GM12878 (cell line): Measurements from ENCODE around the gene ASTL. TPM values are rescaled to one million over a fixed set of nuclear protein-coding genes. Genes with fewer than 3 reads are reported as not detected.
A peak's percentile ranks its signal among the peaks of the same experiment; 100 is the strongest.

ENCODE experiments used
- ATAC-seq: fragments of 200-7000 bp; cut with Tn5 transposase; 3 replicates; pipeline ENCODE4 v1.9.1; 2020; ENCODE audit warnings: mild to moderate bottlenecking, moderate library complexity
- BruUV-seq: library from RNA; stranded (reverse); fragments of 400-500 nt; replicated peaks from 2 replicates; lab custom pipeline; 2021; lab: Mats Ljungman, UMichigan
- CTCF ChIA-PET: fragments of 300-600 bp; sonication (Branson Sonifier 250); formaldehyde crosslinking; extraction: SDS; loops from one replicate; lab custom pipeline; 2021; ENCODE audit warnings: inconsistent platforms; lab: Yijun Ruan, JAX
- POLR2A ChIA-PET: fragments of 350-600 bp; formaldehyde crosslinking; extraction: SDS; loops from one replicate; lab custom pipeline; 2021; ENCODE audit warnings: inconsistent platforms; lab: Charles Lee
- RAD21 ChIA-PET: fragments of 300-600 bp; sonication (Branson Sonifier 250); formaldehyde crosslinking; loops from one replicate; lab custom pipeline; 2023; ENCODE audit warnings: antibody characterized with exemption; ENCODE audit not compliant: unreplicated experiment; lab: Charles Lee
- SMC1A ChIA-PET: fragments of 300-600 bp; sonication (Branson Sonifier 250); formaldehyde crosslinking; loops from one replicate; lab custom pipeline; 2023; ENCODE audit not compliant: unreplicated experiment, uncharacterized antibody; lab: Charles Lee
- DNase-seq: peaks from one replicate; pipeline ENCODE4 v3.0.0-alpha.2; 2011; ENCODE audit warnings: low read depth, low spot score
- FAIRE-seq: peaks from 3 replicates; lab custom pipeline; 2011; peaks lifted over from hg19 to GRCh38; lab: Jason Lieb, UNC
- H2AFZ ChIP-seq: 2 replicates; pipeline ENCODE4 v1.6.0; 2011; ENCODE audit warnings: low read depth, low read length, control low read depth; ENCODE audit not compliant: control insufficient read depth
- H3K27ac ChIP-seq: 2 replicates; pipeline ENCODE4 v1.5.1; 2011; ENCODE audit warnings: control low read depth; ENCODE audit not compliant: control insufficient read depth, insufficient read depth
- H3K27me3 ChIP-seq, 2 experiments: replicated peaks in 1 of 2; 2 replicates each; pipeline versions ENCODE4 v1.6.0 to v1.6.1; 2011; ENCODE audit warnings: low read length in 1 of 2; ENCODE audit not compliant: control insufficient read depth in 2 of 2, insufficient read depth in 2 of 2
- H3K36me3 ChIP-seq, 2 experiments: 2 replicates each; pipeline ENCODE4 v1.5.1; 2011; ENCODE audit warnings: low read length in 1 of 2; ENCODE audit not compliant: control insufficient read depth in 2 of 2, insufficient read depth in 2 of 2
- H3K4me1 ChIP-seq: 2 replicates; pipeline ENCODE4 v1.6.1; 2011; ENCODE audit warnings: mild to moderate bottlenecking, low read length, moderate library complexity, mixed read lengths; ENCODE audit not compliant: control insufficient read depth, insufficient read depth
- H3K4me2 ChIP-seq: 2 replicates; pipeline ENCODE4 v1.6.0; 2011; ENCODE audit warnings: control low read depth; ENCODE audit not compliant: control insufficient read depth, insufficient read depth
- H3K4me3 ChIP-seq: fragments of 200-600 bp; sonication (generic); 2 replicates; pipeline ENCODE4 v1.5.1; 2016
- H3K79me2 ChIP-seq: 2 replicates; pipeline ENCODE4 v1.6.0; 2011; ENCODE audit warnings: low read length; ENCODE audit not compliant: control insufficient read depth, insufficient read depth
- H3K9ac ChIP-seq: 2 replicates; pipeline ENCODE4 v1.8.0; 2011; ENCODE audit warnings: low read length, control low read depth, mixed read lengths; ENCODE audit not compliant: control insufficient read depth, insufficient read depth
- H3K9me3 ChIP-seq: replicated peaks from 3 replicates; pipeline ENCODE4 v1.5.1; 2011; ENCODE audit warnings: mild to moderate bottlenecking, low read length; ENCODE audit not compliant: control insufficient read depth, insufficient read depth
- H4K20me1 ChIP-seq: 2 replicates; pipeline ENCODE4 v1.6.0; 2011; ENCODE audit not compliant: control insufficient read depth, insufficient read depth
- CHD2 ChIP-seq: IDR thresholded peaks from 2 replicates; pipeline ENCODE4 v1.6.1; 2011; ENCODE audit warnings: low read depth, low read length, improper control_type of control experiment, borderline replicate concordance
- FOXM1 ChIP-seq: IDR thresholded peaks from 2 replicates; pipeline ENCODE4 v1.6.1; 2012; ENCODE audit warnings: low read depth, mild to moderate bottlenecking, inconsistent platforms, low read length, moderate library complexity
- GABPA ChIP-seq: IDR thresholded peaks from 2 replicates; pipeline ENCODE4 v1.6.1; 2014; ENCODE audit warnings: antibody characterized with exemption, low read depth, mild to moderate bottlenecking, inconsistent platforms
- HDAC6 ChIP-seq: fragments of 200-600 bp; sonication (generic); IDR thresholded peaks from one replicate; pipeline ENCODE4 v1.8.0; 2017; ENCODE audit warnings: antibody characterized with exemption; ENCODE audit not compliant: unreplicated experiment
- IKZF1 ChIP-seq: fragments of 450-650 bp; conservative IDR thresholded peaks from 2 replicates; pipeline ENCODE4 v1.6.1; 2017; ENCODE audit warnings: antibody characterized with exemption, mild to moderate bottlenecking
- NFIC ChIP-seq: IDR thresholded peaks from 2 replicates; pipeline ENCODE4 v1.6.1; 2012; ENCODE audit warnings: low read depth, mild to moderate bottlenecking, inconsistent platforms, low read length, moderate library complexity
- NFXL1 ChIP-seq: fragments of 450-650 bp; IDR thresholded peaks from 2 replicates; pipeline ENCODE4 v1.6.1; 2017; ENCODE audit warnings: antibody characterized with exemption, mild to moderate bottlenecking, borderline replicate concordance
- NFYB ChIP-seq: IDR thresholded peaks from 2 replicates; pipeline ENCODE4 v1.6.1; 2011; ENCODE audit warnings: low read depth, mild to moderate bottlenecking, low read length, improper control_type of control experiment, moderate library complexity; ENCODE audit not compliant: insufficient read depth
- PKNOX1 ChIP-seq: fragments of 450-650 bp; IDR thresholded peaks from 2 replicates; pipeline ENCODE4 v1.6.1; 2016; ENCODE audit warnings: mild to moderate bottlenecking
- RAD21 ChIP-seq: IDR thresholded peaks from 2 replicates; pipeline ENCODE4 v1.6.1; 2011; ENCODE audit warnings: mild to moderate bottlenecking, low read depth, low read length, moderate library complexity; ENCODE audit not compliant: insufficient read depth
- RBBP5 ChIP-seq: fragments of 200-600 bp; sonication (generic); conservative IDR thresholded peaks from 2 replicates; pipeline ENCODE4 v1.6.1; 2016
- SMARCA5 ChIP-seq: fragments of 450-650 bp; IDR thresholded peaks from 2 replicates; pipeline ENCODE4 v1.6.1; 2017; ENCODE audit warnings: mild to moderate bottlenecking
- SMC3 ChIP-seq: IDR thresholded peaks from 2 replicates; pipeline ENCODE4 v1.6.1; 2011; ENCODE audit warnings: low read length, improper control_type of control experiment, borderline replicate concordance
- SRF ChIP-seq, 2 experiments: IDR thresholded peaks; 2 replicates each; pipeline ENCODE4 v1.6.1; 2011; ENCODE audit warnings: low read depth in 2 of 2, low read length in 2 of 2, mild to moderate bottlenecking in 1 of 2, moderate library complexity in 1 of 2
- TAF1 ChIP-seq: IDR thresholded peaks from 2 replicates; pipeline ENCODE4 v1.6.1; 2011; ENCODE audit warnings: mild to moderate bottlenecking, low read depth, low read length, borderline replicate concordance
- YY1 ChIP-seq: IDR thresholded peaks from 2 replicates; pipeline ENCODE4 v1.6.1; 2011; ENCODE audit warnings: low read depth, mild to moderate bottlenecking, low read length
- ZNF217 ChIP-seq: fragments of 450-650 bp; IDR thresholded peaks from 2 replicates; pipeline ENCODE4 v1.6.1; 2017; ENCODE audit warnings: antibody characterized with exemption, mild to moderate bottlenecking
- ZZZ3 ChIP-seq: IDR thresholded peaks from 2 replicates; pipeline ENCODE4 v1.6.1; 2011; ENCODE audit warnings: low read depth; ENCODE audit not compliant: control insufficient read depth, insufficient read length
- WGBS: methylation state at CpG from one replicate; pipeline ENCODE4 v1.1.6; 2016; ENCODE audit warnings: low lambda C conversion rate; ENCODE audit not compliant: insufficient replicate concordance, insufficient coverage; ENCODE audit errors: missing lambda C conversion rate; 5-methylcytosine and 5-hydroxymethylcytosine counted together
- in situ Hi-C: fragments of 300-500 bp; cut with MboI; formaldehyde crosslinking; loops from 9 replicates; pipeline ENCODE4 v1.14.3; 2018; ENCODE audit warnings: mixed read lengths
- intact Hi-C: fragments of 100-400 bp; cut with micrococcal nuclease; formaldehyde crosslinking; loops from one replicate; pipeline ENCODE4 v1.14.2; 2022; ENCODE audit not compliant: unreplicated experiment
- polyA plus RNA-seq, 11 experiments: library from polyadenylated mRNA; depleted of rRNA in 4 of 11; unstranded in 6 of 11; stranded (reverse) in 5 of 11; fragments of >200 nt; fragmentation: Nextera tagmentation in 4 of 11; fragmentation: Illumina TruSeq in 1 of 11; extraction: Ambion mirVana in 4 of 11; extraction: Trizol in 1 of 11; gene quantifications; 1 replicate in 1 of 11; 2 replicates in 10 of 11; pipeline versions ENCODE4 v1.2.1 to v1.2.3, GENCODE V29; 2011 to 2016; ENCODE audit warnings: inconsistent platforms in 2 of 11, missing spikeins in 2 of 11, low read depth in 1 of 11
- total RNA-seq, 4 experiments: library from RNA; depleted of rRNA in 3 of 4; stranded (reverse); fragments of >200 nt in 3 of 4; fragmentation: Illumina TruSeq in 1 of 4; extraction: Trizol in 1 of 4; gene quantifications; 2 replicates each; pipeline versions ENCODE4 v1.2.1 to v1.2.3, GENCODE V29; 2013 to 2021
- TF ChIP-seq, protein P1 (sequence below), 3 experiments: IDR thresholded peaks in 2 of 3; conservative IDR thresholded peaks in 1 of 3; 2 replicates each; pipeline ENCODE4 v1.5.1; 2011; ENCODE audit warnings: low read depth in 3 of 3, low read length in 3 of 3, mild to moderate bottlenecking in 3 of 3, control low read depth in 2 of 3, moderate library complexity in 2 of 3, inconsistent platforms in 1 of 3, mixed read lengths in 1 of 3; ENCODE audit not compliant: control insufficient read depth in 2 of 3, insufficient read depth in 1 of 3; ENCODE audit errors: extremely low read depth in 1 of 3
- TF ChIP-seq, protein P2 (sequence below): fragments of 450-650 bp; formaldehyde crosslinking; IDR thresholded peaks from 2 replicates; pipeline ENCODE4 v1.5.0; 2022; ENCODE audit warnings: mild to moderate bottlenecking, missing genetic modification characterization

ASTL gene
- total and polyA plus RNA-seq, 10 of the 15 experiments (the other 5 are each of a cell fraction or from before 2014, with no cell fraction given) = 0.18 to 1.0 (median 0.38) TPM; not detected in 4

DNA sequence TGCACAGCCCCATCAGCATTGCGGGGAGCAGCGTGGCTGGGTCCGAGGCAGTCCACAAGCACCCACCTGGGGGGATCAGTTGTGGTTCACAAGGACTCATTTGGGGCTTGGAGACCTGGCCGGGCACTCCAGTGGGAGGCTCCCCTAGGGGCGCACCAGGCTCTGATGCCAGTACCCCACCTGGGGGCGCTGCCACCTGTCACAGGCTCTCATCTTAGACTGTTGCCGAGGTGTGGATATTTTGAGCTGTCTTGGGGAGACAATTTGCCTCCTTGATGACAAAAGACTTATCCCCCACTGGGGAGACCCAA is 25.0 kb downstream of the ASTL start:
- FAIRE-seq = no peak
- H4K20me1 ChIP-seq = no peaks in the 10 kb centered on the region
- H3K27ac ChIP-seq = no peak overlapping the region
- H3K4me1 ChIP-seq = peaks cover 6% of the 10 kb centered on the region
- POLR2A ChIA-PET = no interaction called here
- WGBS = 49% methylated on average over 7 of the region's 7 CpGs
- intact Hi-C loops (no loop called here), in situ Hi-C loops (no loop called here)
- no peaks in the 10 kb centered on the region; a peak in 1 of 4 replicates for H3K27me3 ChIP-seq
- no peak overlapping the region for H3K4me2 ChIP-seq
- SMC1A ChIA-PET = interaction anchor here (0.6 to 1.1 kb wide), 2 partner anchors 29 to 61 kb away, joined by 3 to 7 read pairs; no protein-coding TSS in a partner anchor
- no peak overlapping the region for H2AFZ ChIP-seq
- no peaks in the 10 kb centered on the region for H3K36me3 ChIP-seq
- CTCF ChIA-PET = interaction anchor here (0.7 to 1.5 kb wide), 12 partner anchors 10 to 154 kb away, joined by 3 to 13 read pairs (median 3); partner anchors contain the start of gene ASTL
- H3K9ac ChIP-seq = no peak overlapping the region
- H3K9me3 ChIP-seq = no peaks in the 10 kb centered on the region
- no peak for ATAC-seq
- no peak for DNase-seq
- H3K79me2 ChIP-seq = no peaks in the 10 kb centered on the region
- BruUV-seq = no TSS peak
- no peak overlapping the region for H3K4me3 ChIP-seq
- RAD21 ChIA-PET = interaction anchor here (1.2 to 1.5 kb wide), 4 partner anchors 34 to 91 kb away, joined by 3 to 9 read pairs (median 4); no protein-coding TSS in a partner anchor
- TF ChIP-seq NFYB (no peak), SMC3 (0 out of 2 replicates have a peak, but pooled peaks have one; percentile 9), ZZZ3 (no peak), FOXM1 (no peak), SMARCA5 (no peak), CHD2 (no peak), TAF1 (no peak), ZNF217 (no peak), HDAC6 (no peak), YY1 (no peak), NFXL1 (no peak), GABPA (no peak), PKNOX1 (no peak), SRF (IDR thresholded peaks at IDR 0.05; ENCODE audit: low read depth in 2 of 2, low read length in 2 of 2) (no peak), IKZF1 (no peak), RBBP5 (no peak), RAD21 (0 out of 2 replicates have a peak, but pooled peaks have one; percentile 33), NFIC (no peak)
- TF ChIP-seq, protein P1, sequence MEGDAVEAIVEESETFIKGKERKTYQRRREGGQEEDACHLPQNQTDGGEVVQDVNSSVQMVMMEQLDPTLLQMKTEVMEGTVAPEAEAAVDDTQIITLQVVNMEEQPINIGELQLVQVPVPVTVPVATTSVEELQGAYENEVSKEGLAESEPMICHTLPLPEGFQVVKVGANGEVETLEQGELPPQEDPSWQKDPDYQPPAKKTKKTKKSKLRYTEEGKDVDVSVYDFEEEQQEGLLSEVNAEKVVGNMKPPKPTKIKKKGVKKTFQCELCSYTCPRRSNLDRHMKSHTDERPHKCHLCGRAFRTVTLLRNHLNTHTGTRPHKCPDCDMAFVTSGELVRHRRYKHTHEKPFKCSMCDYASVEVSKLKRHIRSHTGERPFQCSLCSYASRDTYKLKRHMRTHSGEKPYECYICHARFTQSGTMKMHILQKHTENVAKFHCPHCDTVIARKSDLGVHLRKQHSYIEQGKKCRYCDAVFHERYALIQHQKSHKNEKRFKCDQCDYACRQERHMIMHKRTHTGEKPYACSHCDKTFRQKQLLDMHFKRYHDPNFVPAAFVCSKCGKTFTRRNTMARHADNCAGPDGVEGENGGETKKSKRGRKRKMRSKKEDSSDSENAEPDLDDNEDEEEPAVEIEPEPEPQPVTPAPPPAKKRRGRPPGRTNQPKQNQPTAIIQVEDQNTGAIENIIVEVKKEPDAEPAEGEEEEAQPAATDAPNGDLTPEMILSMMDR (IDR thresholded peaks at IDR 0.05 in 2 of 3, conservative IDR thresholded peaks at IDR 0.05 in 1 of 3; ENCODE audit: control insufficient read depth in 2 of 3, extremely low read depth in 1 of 3, insufficient read depth in 1 of 3, low read depth in 3 of 3, low read length in 3 of 3) = peak; percentile 22 to 41 (median 38); a peak in 4 of 6 replicates
- TF ChIP-seq, protein P2, sequence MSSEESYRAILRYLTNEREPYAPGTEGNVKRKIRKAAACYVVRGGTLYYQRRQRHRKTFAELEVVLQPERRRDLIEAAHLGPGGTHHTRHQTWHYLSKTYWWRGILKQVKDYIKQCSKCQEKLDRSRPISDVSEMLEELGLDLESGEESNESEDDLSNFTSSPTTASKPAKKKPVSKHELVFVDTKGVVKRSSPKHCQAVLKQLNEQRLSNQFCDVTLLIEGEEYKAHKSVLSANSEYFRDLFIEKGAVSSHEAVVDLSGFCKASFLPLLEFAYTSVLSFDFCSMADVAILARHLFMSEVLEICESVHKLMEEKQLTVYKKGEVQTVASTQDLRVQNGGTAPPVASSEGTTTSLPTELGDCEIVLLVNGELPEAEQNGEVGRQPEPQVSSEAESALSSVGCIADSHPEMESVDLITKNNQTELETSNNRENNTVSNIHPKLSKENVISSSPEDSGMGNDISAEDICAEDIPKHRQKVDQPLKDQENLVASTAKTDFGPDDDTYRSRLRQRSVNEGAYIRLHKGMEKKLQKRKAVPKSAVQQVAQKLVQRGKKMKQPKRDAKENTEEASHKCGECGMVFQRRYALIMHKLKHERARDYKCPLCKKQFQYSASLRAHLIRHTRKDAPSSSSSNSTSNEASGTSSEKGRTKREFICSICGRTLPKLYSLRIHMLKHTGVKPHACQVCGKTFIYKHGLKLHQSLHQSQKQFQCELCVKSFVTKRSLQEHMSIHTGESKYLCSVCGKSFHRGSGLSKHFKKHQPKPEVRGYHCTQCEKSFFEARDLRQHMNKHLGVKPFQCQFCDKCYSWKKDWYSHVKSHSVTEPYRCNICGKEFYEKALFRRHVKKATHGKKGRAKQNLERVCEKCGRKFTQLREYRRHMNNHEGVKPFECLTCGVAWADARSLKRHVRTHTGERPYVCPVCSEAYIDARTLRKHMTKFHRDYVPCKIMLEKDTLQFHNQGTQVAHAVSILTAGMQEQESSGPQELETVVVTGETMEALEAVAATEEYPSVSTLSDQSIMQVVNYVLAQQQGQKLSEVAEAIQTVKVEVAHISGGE (CRISPR knock-in tag) = no peak
